ENCODE data around the gene EFNB2. TPM values are rescaled to one million over a fixed set of nuclear protein-coding genes. Genes with fewer than 3 reads are reported as not detected.

Gene EFNB2
- total RNA-seq, 4 donors from 2014 or later: 4.6 to 32.6 (median 15.9) TPM

DNA sequence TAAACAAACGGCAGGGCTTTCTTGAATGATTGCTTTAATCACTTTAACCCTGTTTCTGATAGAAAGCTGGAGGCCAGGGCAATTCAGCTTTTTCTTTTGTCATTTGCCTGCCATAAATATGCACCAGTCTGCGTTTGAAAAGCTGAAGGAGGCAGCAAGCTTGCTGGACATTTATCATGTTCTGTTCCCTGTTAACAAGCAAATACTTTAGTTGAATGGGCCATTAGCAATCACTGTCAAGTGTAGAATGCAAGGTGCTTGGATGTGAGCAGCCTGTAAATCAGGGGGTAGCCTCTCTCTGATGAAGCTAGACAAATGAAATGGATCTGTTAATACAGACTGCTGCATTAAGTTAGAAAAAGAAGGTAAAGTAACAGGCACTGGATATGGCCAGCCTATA, 7.6 kb downstream of the EFNB2 start:
- TF ChIP-seq CTCF (IDR thresholded peaks at IDR 0.05; ENCODE audit: low read depth): no peak

DNA sequence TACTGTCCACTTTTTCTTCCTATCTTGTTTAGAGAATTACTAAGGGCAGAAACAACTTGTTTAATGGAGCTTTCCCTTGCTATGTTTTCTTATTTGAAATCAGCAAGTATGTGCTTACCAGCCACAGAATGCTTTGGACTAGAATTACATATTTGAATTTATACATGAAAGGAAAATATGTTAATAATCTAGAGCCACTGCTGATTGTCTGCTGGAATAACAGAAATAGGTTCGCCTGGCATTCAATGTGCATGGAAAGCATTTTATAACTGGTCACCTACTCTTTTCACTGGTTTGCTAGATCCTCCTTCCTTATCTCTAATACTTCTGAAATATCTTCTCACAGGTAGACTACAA, 8.0 kb downstream of the EFNB2 start:
- TF ChIP-seq CTCF (IDR thresholded peaks at IDR 0.05; ENCODE audit: low read depth): no peak

DNA sequence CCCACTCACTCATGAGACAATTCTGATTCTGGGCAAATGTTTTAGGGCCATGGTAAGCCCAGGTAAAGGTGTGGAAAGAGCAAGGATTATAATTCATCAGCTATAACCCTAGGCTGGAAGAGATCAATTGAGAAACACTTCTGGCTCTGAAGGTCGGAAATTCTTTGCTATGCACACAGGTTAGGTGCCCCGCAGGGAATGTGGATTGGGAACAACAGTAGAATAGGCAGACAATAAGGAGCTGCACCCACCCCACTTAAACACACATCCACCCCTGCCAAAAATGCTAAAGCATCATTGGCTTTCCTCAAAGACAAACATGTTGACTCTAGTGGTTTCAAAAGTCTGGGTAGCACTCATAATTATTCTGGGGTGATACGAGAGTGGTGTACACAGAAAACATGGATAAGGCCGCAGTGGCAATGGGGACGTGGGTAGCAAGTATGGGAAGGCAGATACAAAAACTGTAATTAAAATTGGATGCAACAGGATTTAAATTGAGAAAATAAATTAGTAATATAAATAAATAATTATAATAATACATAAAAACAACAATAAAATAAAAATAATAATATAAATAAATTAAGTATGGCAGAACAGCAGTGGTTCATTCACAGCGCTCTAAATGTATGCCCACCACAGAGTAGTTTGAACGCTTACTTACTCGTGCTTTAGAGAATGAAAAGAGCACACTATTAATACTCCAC, 8.6 kb downstream of the EFNB2 start:
- TF ChIP-seq CTCF (IDR thresholded peaks at IDR 0.05; ENCODE audit: low read depth): no peak

- no peak for TF ChIP-seq CTCF (IDR thresholded peaks at IDR 0.05; ENCODE audit: low read depth)
These were observed 9.6 kb downstream of the EFNB2 start for GRCh38 chr13:106525865-106526264.

- TF ChIP-seq CTCF (IDR thresholded peaks at IDR 0.05; ENCODE audit: low read depth): no peak
These were observed 11.4 kb downstream of the EFNB2 start for GRCh38 chr13:106524108-106524507.

DNA sequence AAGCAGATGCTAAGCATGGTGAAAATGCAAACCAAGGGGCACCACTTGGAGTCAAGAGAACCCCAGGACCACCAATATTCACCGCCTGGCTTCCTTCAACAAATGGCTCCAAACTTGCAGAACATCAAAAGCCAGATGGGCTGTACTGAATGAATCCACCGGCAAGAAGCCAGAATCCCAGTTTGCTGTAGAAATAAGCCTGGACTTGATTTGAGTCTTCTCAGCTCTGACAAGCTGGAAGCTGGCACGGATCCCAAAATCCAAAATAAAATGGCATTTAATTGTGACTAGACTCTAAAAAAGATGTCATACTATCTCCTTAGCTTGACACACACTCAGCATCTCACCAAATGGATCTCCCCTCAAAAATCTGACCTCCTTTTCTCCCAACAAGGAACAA, 11.9 kb downstream of the EFNB2 start:
- TF ChIP-seq CTCF (IDR thresholded peaks at IDR 0.05; ENCODE audit: low read depth): no peak

DNA sequence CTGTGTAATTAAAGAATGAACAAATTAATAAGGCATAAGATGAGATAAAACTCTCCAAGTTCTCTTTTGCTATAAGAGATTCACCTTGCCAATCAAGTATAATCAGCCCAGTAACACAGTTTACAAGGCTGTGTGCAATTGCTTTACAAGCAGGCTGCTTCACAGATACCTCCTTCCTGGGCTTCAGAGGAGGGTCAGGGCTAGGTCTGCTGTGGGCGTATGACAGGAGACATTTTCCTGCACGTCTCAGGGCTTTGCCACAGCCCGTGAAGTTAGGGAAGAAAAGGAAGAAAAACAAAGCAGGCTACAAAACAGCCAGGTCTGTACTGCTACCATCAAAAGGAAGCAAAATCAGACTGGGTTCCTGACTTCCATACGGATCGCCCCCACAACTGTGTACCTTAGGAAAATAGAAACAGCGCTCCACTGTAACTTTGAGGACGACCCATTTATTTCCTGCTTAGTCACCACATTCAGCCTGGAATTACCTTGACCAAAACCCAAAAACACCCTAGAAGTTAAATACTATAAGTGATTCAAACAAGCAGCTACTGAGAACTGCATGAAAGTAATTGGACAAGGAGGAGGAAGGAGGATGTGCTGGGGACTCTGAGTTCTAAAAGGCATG, 12.4 kb downstream of the EFNB2 start:
- TF ChIP-seq CTCF (IDR thresholded peaks at IDR 0.05; ENCODE audit: low read depth): no peak
